Mucosa of descending colon (tissue), 3 donors: ENCODE measurements around the gene FAM174B. TPM values are rescaled to one million over a fixed set of nuclear protein-coding genes. Genes with fewer than 3 reads are reported as not detected.

Source experiments
- ATAC-seq: fragments of 200-7000 bp; cut with Tn5 transposase; one replicate; pipeline ENCODE4 v1.9.1; 2020; ENCODE audit warnings: mild to moderate bottlenecking, moderate library complexity
- DNase-seq, 3 donors: peaks; one replicate each; pipeline ENCODE4 v3.0.0-alpha.2; 2020
- H3K36me3 ChIP-seq: fragments of 200-600 bp; one replicate; pipeline ENCODE4 v1.8.0; 2021; ENCODE audit warnings: low read depth, mild to moderate bottlenecking
- H3K4me1 ChIP-seq: fragments of 200-600 bp; one replicate; pipeline ENCODE4 v1.8.0; 2021; ENCODE audit warnings: low read depth, mild to moderate bottlenecking
- H3K4me3 ChIP-seq: fragments of 200-600 bp; one replicate; pipeline ENCODE4 v1.8.0; 2021; ENCODE audit warnings: mild to moderate bottlenecking
- H3K9me3 ChIP-seq: fragments of 200-600 bp; one replicate; pipeline ENCODE4 v1.8.0; 2021; ENCODE audit warnings: mild to moderate bottlenecking
- intact Hi-C, 2 donors: fragments of 100-400 bp; cut with DNase I in 1 of 2; cut with micrococcal nuclease in 1 of 2; formaldehyde crosslinking; loops; one replicate each; pipeline versions ENCODE4 v1.11.0 to v1.11.1; 2022; cut with DNase I, micrococcal nuclease
- total RNA-seq, 3 donors: library from RNA; stranded (reverse); fragmentation: NEBNext Ultra II Directional in 2 of 3; extraction: Animal tissue kit (Norgen Biotek cat#: 25700) in 2 of 3; gene quantifications; one replicate each; pipeline versions ENCODE4 v1.2.1 to v1.2.4, GENCODE V29; 2021 to 2023
- TF ChIP-seq, protein P1 (sequence below): fragments of 200-600 bp; IDR thresholded peaks from one replicate; pipeline ENCODE4 v1.8.0; 2022; ENCODE audit warnings: antibody characterized with exemption, mild to moderate bottlenecking
- donor health status: DM: no; HTN: no; CAD: no; lungs with moderate emphysema.
- donor health status: DM: no; HTN: no; CAD: no.
- donor health status: DM: no; HTN: yes; CAD: no.

FAM174B gene
- total RNA-seq, 3 donors from 2014 or later = 14.7 to 30.5 (median 28.5) TPM

- Histone ChIP-seq H3K4me3 (no peak overlapping the region), H3K4me1 (peaks cover 6% of the 10 kb centered on the region), H3K9me3 (no peaks in the 10 kb centered on the region), H3K36me3 (no peaks in the 10 kb centered on the region)
- intact Hi-C loops = no loop called here
- TF ChIP-seq, protein P1, sequence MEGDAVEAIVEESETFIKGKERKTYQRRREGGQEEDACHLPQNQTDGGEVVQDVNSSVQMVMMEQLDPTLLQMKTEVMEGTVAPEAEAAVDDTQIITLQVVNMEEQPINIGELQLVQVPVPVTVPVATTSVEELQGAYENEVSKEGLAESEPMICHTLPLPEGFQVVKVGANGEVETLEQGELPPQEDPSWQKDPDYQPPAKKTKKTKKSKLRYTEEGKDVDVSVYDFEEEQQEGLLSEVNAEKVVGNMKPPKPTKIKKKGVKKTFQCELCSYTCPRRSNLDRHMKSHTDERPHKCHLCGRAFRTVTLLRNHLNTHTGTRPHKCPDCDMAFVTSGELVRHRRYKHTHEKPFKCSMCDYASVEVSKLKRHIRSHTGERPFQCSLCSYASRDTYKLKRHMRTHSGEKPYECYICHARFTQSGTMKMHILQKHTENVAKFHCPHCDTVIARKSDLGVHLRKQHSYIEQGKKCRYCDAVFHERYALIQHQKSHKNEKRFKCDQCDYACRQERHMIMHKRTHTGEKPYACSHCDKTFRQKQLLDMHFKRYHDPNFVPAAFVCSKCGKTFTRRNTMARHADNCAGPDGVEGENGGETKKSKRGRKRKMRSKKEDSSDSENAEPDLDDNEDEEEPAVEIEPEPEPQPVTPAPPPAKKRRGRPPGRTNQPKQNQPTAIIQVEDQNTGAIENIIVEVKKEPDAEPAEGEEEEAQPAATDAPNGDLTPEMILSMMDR = no peak
- ATAC-seq (no peak), DNase-seq (no peak)
These were observed 22.6 kb downstream of the FAM174B start for GRCh38 chr15:92633001-92633400.

GRCh38 chr15:92631721-92632120 lies 23.9 kb downstream of the FAM174B start:
- peaks cover 1% of the 10 kb centered on the region for H3K4me1 ChIP-seq
- intact Hi-C loops = no loop called here
- H3K36me3 ChIP-seq = no peaks in the 10 kb centered on the region
- H3K4me3 ChIP-seq = no peak overlapping the region
- ATAC-seq (no peak), DNase-seq (no peak)
- no peaks in the 10 kb centered on the region for H3K9me3 ChIP-seq
- TF ChIP-seq, protein P1 = no peak

DNA sequence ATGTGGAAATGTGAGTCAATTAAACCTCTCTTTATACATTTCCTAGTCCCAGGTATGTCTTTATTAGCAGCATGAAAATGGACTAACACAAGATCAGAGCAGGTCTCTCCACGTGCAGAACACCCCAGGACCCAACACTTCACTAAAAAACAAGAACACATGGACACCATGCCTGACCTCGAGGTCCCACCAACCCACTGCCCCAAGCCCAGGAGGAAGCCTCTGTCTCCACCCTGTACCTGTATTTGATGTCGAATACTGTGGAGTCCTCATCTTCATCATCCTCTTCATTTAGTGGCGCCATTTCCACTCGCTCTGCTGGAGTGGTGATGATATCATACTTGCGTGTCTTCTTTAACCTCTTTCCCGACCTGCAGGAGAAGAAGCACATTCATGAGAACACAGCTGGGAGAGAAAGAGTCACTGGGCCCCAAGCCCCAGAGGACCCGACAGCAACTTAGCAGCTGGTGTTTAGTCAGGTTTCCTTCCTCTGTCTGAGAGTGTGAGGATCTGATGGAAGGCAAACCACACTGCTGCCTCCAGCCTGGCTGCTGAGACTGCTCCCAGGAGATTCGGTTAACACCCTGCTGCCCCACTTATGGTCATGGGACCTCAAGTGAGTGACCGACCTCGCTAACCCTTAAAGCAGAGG lies 25.5 kb downstream of the FAM174B start:
- Histone ChIP-seq H3K4me1 (no peaks in the 10 kb centered on the region), H3K9me3 (no peaks in the 10 kb centered on the region), H3K36me3 (no peaks in the 10 kb centered on the region), H3K4me3 (no peak overlapping the region)
- TF ChIP-seq, protein P1 = no peak
- no peak for ATAC-seq
- intact Hi-C loops = no loop called here
- DNase-seq = no peak

DNA sequence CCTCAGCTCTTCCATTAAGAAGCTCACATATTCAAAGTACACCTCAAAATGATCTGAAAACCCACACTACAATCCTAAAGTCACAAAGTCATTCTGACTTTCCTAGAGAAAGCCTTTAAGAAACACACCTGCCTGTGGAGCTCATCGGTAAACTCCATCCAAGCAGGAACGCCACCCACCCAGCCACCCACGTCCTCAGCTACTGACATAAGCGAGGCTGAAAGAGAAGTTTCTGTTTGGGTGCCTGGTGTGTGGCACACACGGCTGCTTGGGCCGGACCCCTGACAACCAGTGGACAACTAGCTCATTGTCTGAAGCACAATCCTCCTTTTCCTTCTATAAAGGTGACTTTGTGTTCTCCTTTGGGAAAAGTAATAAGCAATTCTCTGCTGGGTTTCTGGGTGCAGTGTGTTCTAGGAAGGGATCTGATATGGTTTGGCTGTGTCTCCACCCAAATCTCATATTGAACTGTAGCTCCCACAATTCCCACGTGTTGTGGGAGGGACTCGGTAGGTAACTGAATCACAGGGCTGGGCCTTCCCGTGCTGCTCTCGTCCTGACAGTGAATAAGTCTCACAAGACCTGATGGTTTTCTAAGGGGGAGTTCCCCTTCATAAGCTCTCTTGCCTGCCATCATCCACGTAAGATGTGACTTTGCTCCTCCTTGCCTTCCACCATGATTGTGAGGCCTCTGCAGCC lies 26.1 kb downstream of the FAM174B start:
- no peak for DNase-seq
- TF ChIP-seq, protein P1 = no peak
- intact Hi-C loops = no loop called here

GRCh38 chr15:92627014-92627413 lies 28.6 kb downstream of the FAM174B start:
- H3K36me3 ChIP-seq = no peaks in the 10 kb centered on the region
- no peak overlapping the region for H3K4me3 ChIP-seq
- DNase-seq = no peak
- H3K9me3 ChIP-seq = no peaks in the 10 kb centered on the region
- no peaks in the 10 kb centered on the region for H3K4me1 ChIP-seq
- intact Hi-C loops = no loop called here
- TF ChIP-seq, protein P1 = no peak
- no peak for ATAC-seq

More for the DNA sequence above, 26.1 kb downstream of the FAM174B start:
- no peak for ATAC-seq
- no peaks in the 10 kb centered on the region for H3K36me3 ChIP-seq
- H3K4me1 ChIP-seq = no peaks in the 10 kb centered on the region
- no peaks in the 10 kb centered on the region for H3K9me3 ChIP-seq
- H3K4me3 ChIP-seq = no peak overlapping the region
